PC-9 (cell line): ENCODE measurements around the gene HNRNPH3.

Experiments used
- EZH2 ChIP-seq: fragments of 200-600 bp; sonication (generic); IDR thresholded peaks from 2 replicates; pipeline ENCODE4 v1.8.0; 2017; ENCODE audit warnings: antibody characterized with exemption, low read depth
- TF ChIP-seq, protein P1 (sequence below): fragments of 200-600 bp; sonication (generic); conservative IDR thresholded peaks from 2 replicates; pipeline ENCODE4 v1.6.1; 2017; ENCODE audit warnings: mixed run types, antibody characterized with exemption, mild to moderate bottlenecking, moderate library complexity

DNA sequence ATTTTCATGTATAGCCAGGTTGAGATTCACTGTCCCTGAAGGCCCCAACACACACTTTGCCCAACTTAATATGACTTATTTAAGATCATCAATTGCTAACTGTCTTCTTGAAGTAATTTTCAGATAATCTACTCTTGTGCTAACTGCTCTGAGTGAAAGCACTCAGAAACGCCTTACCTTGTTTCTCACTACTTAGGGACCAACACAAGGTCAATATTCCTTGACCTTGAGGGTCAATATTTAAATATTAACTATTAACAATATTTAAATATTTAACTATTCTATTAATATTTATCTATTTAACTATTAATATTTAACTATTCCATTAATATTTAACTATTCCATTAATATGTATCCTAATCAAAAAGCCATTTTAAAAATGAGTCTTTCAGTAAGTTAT is 26.0 kb upstream of the HNRNPH3 start:
- TF ChIP-seq, protein P1, sequence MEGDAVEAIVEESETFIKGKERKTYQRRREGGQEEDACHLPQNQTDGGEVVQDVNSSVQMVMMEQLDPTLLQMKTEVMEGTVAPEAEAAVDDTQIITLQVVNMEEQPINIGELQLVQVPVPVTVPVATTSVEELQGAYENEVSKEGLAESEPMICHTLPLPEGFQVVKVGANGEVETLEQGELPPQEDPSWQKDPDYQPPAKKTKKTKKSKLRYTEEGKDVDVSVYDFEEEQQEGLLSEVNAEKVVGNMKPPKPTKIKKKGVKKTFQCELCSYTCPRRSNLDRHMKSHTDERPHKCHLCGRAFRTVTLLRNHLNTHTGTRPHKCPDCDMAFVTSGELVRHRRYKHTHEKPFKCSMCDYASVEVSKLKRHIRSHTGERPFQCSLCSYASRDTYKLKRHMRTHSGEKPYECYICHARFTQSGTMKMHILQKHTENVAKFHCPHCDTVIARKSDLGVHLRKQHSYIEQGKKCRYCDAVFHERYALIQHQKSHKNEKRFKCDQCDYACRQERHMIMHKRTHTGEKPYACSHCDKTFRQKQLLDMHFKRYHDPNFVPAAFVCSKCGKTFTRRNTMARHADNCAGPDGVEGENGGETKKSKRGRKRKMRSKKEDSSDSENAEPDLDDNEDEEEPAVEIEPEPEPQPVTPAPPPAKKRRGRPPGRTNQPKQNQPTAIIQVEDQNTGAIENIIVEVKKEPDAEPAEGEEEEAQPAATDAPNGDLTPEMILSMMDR, result no peak
- TF ChIP-seq EZH2, result no peak
